HK-2 (cell line): ENCODE results near the gene NLRC5.
"Not testable (repeated sequence)": the region's sequence is repeated elsewhere in the genome, so short reads cannot be mapped to it uniquely, and the experiment has no call there.

ENCODE experiments used
- DNase-seq: peaks from one replicate; pipeline ENCODE4 v3.0.0-alpha.2; 2018; ENCODE audit not compliant: unreplicated experiment

NLRC5 gene

GRCh38 chr16:56964243-56965148 is 24.9 kb upstream of the NLRC5 start:
- DNase-seq, result no peak

- DNase-seq, result peak; percentile 20
These were observed 23.9 kb upstream of the NLRC5 start for GRCh38 chr16:56965149-56966092.

GRCh38 chr16:56966093-56966475 is 23.3 kb upstream of the NLRC5 start:
- DNase-seq, result no peak

GRCh38 chr16:56967733-56968132 is 21.6 kb upstream of the NLRC5 start:
- DNase-seq, result no peak

- DNase-seq, result no peak
These were observed 19.6 kb upstream of the NLRC5 start for GRCh38 chr16:56969769-56970168.

GRCh38 chr16:56970934-56971767 is 18.2 kb upstream of the NLRC5 start:
- no peak for DNase-seq

- no peak for DNase-seq
These were observed 17.7 kb upstream of the NLRC5 start for GRCh38 chr16:56971768-56972043.

- no peak for DNase-seq
These were observed 16.7 kb upstream of the NLRC5 start for GRCh38 chr16:56972403-56973293.

- no peak for DNase-seq
These were observed 16.1 kb upstream of the NLRC5 start for GRCh38 chr16:56973294-56973689.

GRCh38 chr16:56973899-56974298 is 15.5 kb upstream of the NLRC5 start:
- DNase-seq, result not testable (repeated sequence)

GRCh38 chr16:56974549-56975300 is 14.6 kb upstream of the NLRC5 start:
- no peak for DNase-seq

GRCh38 chr16:56975714-56976113 is 13.6 kb upstream of the NLRC5 start:
- no peak for DNase-seq

GRCh38 chr16:56977216-56977615 is 12.1 kb upstream of the NLRC5 start:
- no peak for DNase-seq

GRCh38 chr16:56977823-56978430 is 11.4 kb upstream of the NLRC5 start:
- DNase-seq, result no peak

GRCh38 chr16:56980201-56980535 is 9.2 kb upstream of the NLRC5 start:
- DNase-seq, result no peak

GRCh38 chr16:56980792-56981724 is 8.3 kb upstream of the NLRC5 start:
- DNase-seq, result no peak

GRCh38 chr16:56981729-56982271 is 7.6 kb upstream of the NLRC5 start:
- DNase-seq, result no peak

GRCh38 chr16:56982695-56983094 is 6.7 kb upstream of the NLRC5 start:
- no peak for DNase-seq
